ENCODE data around the gene SNTG2.
A peak's percentile ranks its signal among the peaks of the same experiment; 100 is the strongest.
"Not testable (repeated sequence)": the region's sequence is repeated elsewhere in the genome, so short reads cannot be mapped to it uniquely, and the experiment has no call there.

SNTG2 gene

DNA sequence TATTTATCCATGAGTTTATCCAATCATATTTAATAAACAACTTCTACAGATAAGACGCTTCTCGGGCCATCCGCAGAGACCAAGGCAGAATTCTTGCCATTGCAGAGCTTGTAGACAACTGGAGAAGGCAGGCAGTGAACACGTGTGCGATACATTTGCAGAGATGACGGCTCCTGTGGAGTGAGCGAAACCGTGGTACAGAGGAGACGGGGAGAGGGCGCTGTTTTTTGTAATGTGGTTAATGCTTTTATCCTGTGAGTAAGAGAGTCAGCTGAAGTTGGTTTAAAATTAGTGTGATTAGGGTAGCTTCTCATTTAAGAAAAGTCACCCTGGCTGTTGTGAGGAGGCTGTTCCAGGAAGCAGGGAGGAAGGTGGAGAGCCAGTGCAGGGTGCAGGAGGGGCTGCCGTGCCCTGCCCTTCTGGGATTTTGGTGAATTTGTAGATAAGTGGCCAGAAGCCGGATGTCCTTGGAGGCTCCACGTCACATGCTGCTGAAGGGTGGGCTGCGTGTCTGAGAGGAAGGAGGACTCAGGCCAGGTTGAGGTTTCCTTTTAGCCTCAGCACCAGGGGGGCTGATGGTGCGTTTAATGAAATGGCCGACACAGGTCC lies 151.4 kb downstream of the SNTG2 start:
- H3K27me3 Mint-ChIP-seq (ENCODE audit: low read depth): peaks cover 7% of the 10 kb centered on the region

DNA sequence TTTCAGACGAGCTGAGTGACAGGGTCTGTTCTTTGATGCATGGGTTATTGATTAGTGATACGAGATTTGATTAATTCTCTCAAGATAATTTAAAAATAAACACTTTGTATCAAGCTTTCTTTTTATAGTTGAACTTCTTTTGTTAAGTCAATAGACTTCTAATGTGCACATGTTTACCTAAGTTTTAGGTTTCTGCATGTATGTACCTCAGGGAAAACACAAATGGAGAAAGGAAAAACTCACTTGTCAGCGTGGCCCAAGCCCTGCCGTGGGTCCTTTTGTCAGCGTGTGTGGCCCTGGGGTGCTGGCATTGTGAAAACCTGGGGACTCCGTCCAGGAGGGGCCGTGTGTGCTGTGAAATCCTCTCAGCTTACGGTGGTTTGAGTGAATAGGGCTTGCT lies 153.7 kb downstream of the SNTG2 start:
- H3K36me3 Mint-ChIP-seq (ENCODE audit: low read depth): no peaks in the 10 kb centered on the region
- H3K4me1 Mint-ChIP-seq: peaks cover 11% of the 10 kb centered on the region
- TF ChIP-seq, protein P1, sequence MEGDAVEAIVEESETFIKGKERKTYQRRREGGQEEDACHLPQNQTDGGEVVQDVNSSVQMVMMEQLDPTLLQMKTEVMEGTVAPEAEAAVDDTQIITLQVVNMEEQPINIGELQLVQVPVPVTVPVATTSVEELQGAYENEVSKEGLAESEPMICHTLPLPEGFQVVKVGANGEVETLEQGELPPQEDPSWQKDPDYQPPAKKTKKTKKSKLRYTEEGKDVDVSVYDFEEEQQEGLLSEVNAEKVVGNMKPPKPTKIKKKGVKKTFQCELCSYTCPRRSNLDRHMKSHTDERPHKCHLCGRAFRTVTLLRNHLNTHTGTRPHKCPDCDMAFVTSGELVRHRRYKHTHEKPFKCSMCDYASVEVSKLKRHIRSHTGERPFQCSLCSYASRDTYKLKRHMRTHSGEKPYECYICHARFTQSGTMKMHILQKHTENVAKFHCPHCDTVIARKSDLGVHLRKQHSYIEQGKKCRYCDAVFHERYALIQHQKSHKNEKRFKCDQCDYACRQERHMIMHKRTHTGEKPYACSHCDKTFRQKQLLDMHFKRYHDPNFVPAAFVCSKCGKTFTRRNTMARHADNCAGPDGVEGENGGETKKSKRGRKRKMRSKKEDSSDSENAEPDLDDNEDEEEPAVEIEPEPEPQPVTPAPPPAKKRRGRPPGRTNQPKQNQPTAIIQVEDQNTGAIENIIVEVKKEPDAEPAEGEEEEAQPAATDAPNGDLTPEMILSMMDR (IDR thresholded peaks at IDR 0.05; ENCODE audit: unreplicated experiment in 3 of 3): no peak
- H3K9me3 Mint-ChIP-seq: no peaks in the 10 kb centered on the region
- no peak overlapping the region for H3K4me3 Mint-ChIP-seq
- H3K27ac Mint-ChIP-seq: no peak overlapping the region
- H3K27me3 Mint-ChIP-seq (ENCODE audit: low read depth): peaks cover 7% of the 10 kb centered on the region

More for the DNA sequence above, 151.4 kb downstream of the SNTG2 start:
- TF ChIP-seq, protein P1 (IDR thresholded peaks at IDR 0.05; ENCODE audit: unreplicated experiment in 3 of 3): no peak
- H3K4me1 Mint-ChIP-seq: peaks cover 11% of the 10 kb centered on the region
- no peaks in the 10 kb centered on the region for H3K36me3 Mint-ChIP-seq (ENCODE audit: low read depth)
- peak overlapping the region in 1 of 3 experiments; percentile 1 for H3K27ac Mint-ChIP-seq
- H3K4me3 Mint-ChIP-seq: no peak overlapping the region
- no peaks in the 10 kb centered on the region for H3K9me3 Mint-ChIP-seq

DNA sequence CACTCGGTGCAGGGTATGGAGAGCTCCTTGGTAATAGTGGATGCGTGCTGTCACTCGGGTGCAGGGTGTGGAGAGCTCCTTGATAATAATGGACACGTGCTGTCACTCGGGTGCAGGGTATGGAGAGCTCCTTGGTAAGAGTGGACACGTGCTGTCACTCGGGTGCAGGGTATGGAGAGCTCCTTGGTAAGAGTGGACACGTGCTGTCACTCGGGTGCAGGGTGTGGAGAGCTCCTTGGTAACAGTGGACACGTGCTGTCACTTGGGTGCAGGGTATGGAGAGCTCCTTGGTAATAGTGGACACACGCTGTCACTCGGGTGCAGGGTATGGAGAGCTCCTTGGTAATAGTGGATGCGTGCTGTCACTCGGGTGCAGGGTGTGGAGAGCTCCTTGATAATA lies 155.7 kb downstream of the SNTG2 start:
- H3K36me3 Mint-ChIP-seq (ENCODE audit: low read depth); H3K27ac Mint-ChIP-seq; H3K27me3 Mint-ChIP-seq (ENCODE audit: low read depth); H3K4me1 Mint-ChIP-seq; H3K4me3 Mint-ChIP-seq; H3K9me3 Mint-ChIP-seq: not testable (repeated sequence)

DNA sequence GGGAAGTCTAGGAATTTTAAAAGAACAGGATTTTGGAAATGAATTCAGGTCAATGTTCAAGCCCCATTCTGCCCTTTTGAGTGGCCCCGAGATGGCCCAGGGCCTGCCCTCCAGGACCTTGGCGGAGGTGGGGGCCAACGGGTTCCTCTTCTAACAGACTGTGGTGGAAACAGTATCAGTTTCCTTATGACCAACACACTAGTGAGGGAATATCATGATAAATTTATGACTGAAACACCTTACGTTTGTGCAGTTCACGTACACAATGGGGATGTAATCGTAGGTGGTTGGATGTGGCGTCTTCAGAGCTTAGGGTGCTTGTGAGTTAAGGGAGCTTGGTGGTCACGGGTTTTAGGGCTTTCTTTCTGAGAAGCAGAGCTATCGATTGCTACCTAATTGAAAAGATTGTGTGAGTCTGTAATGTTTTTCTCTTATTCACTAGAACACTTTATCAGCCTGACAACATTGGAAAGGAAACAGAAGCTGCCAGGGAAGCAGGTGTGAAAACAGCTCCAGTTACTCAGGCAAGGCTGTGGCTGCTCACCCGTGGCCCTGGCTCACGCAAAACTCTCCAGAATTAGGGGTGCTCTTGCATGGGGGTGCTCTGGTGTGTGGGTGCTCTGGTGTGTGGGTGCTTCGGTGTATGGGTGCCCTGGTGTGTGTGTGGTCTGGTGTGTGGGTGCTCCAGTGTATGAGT lies 165.3 kb downstream of the SNTG2 start:
- peaks cover 8% of the 10 kb centered on the region for H3K27me3 Mint-ChIP-seq (ENCODE audit: low read depth)
- H3K27ac Mint-ChIP-seq: peak overlapping the region in 1 of 3 experiments; percentile 15
- H3K4me3 Mint-ChIP-seq: no peak overlapping the region
- H3K36me3 Mint-ChIP-seq (ENCODE audit: low read depth): peaks cover 29% of the 10 kb centered on the region
- peaks cover 18% of the 10 kb centered on the region for H3K4me1 Mint-ChIP-seq
- peaks cover 38% of the 10 kb centered on the region for H3K9me3 Mint-ChIP-seq
- TF ChIP-seq, protein P1 (IDR thresholded peaks at IDR 0.05; ENCODE audit: unreplicated experiment in 3 of 3): no peak

DNA sequence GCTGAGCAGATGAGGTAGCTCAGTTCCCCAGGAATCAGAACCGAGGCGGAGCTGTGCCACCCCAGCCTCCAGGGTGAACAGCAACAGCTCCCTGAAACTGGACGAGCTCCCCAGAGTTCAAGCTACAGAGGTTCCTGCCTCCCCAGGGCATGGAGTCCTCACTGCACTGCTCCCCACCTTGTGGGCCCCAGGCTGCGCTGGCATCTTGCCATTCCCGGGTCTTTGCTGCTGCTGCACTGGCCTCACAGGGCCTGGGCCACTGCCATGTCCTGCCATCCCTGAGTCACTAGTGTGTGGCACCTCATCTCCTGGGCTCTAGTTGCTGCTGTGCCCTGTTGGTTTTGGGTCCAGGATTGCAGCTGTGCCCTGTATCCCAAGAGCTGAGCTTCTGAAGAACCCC lies 166.9 kb downstream of the SNTG2 start:
- Mint-ChIP-seq H3K9me3 (peaks cover 26% of the 10 kb centered on the region), H3K27me3 (ENCODE audit: low read depth) (peaks cover 8% of the 10 kb centered on the region), H3K4me3 (no peak overlapping the region), H3K4me1 (peaks cover 18% of the 10 kb centered on the region), H3K27ac (no peak overlapping the region), H3K36me3 (ENCODE audit: low read depth) (peaks cover 20% of the 10 kb centered on the region)
- TF ChIP-seq, protein P1 (IDR thresholded peaks at IDR 0.05; ENCODE audit: unreplicated experiment in 3 of 3): no peak

DNA sequence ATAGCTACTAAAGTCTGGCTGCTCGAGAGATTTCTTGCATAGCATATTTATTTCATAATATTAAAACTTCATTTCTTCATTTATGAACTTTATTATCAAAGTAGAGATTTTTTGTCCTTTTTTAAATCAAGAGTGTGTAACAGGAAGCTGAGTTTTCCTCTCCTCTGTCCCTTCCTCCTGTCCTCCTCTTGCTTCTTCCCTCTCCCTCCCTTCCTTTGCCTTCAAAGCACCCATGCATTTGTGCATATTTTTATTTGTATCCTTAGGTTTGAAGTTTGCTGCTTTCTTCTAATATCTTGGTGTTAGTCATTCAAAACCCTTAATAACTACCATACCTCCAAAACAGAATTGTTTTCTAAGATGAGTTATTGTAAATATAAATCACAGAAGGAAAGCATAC lies 174.6 kb downstream of the SNTG2 start:
- Mint-ChIP-seq H3K36me3 (ENCODE audit: low read depth) (no peaks in the 10 kb centered on the region), H3K9me3 (no peaks in the 10 kb centered on the region), H3K27ac (no peak overlapping the region), H3K27me3 (ENCODE audit: low read depth) (no peaks in the 10 kb centered on the region), H3K4me3 (no peak overlapping the region), H3K4me1 (no peaks in the 10 kb centered on the region)
- TF ChIP-seq, protein P1 (IDR thresholded peaks at IDR 0.05; ENCODE audit: unreplicated experiment in 3 of 3): no peak

Data from nephron (organoid).